CD14-positive monocyte (primary cell): ENCODE results near the gene GRID2IP. TPM values are rescaled to one million over a fixed set of nuclear protein-coding genes. Genes with fewer than 3 reads are reported as not detected.

Source experiments
- DNase-seq, 3 donors: peaks; one replicate each; pipeline ENCODE4 v3.0.0-alpha.2; 2011 to 2022
- H2AFZ ChIP-seq: 2 replicates; pipeline ENCODE4 v1.6.0; 2012; ENCODE audit warnings: mild to moderate bottlenecking, low read depth, low read length, inconsistent platforms; ENCODE audit not compliant: insufficient read depth, poor library complexity, severe bottlenecking
- H3K27ac ChIP-seq, 2 donors: 1 replicate in 1 of 2; 2 replicates in 1 of 2; pipeline ENCODE4 v1.5.1; 2012 to 2013; ENCODE audit warnings: low read length in 2 of 2, control low read depth in 1 of 2, inconsistent platforms in 1 of 2, low read depth in 1 of 2, mild to moderate bottlenecking in 1 of 2
- H3K27me3 ChIP-seq, 2 donors: one replicate each; pipeline versions ENCODE4 v1.6.0 to v1.6.1; 2011 to 2013; ENCODE audit warnings: low read length in 2 of 2; ENCODE audit not compliant: control insufficient read depth in 2 of 2, insufficient read depth in 2 of 2
- H3K36me3 ChIP-seq, 2 donors: replicated peaks in 1 of 2; 1 replicate in 1 of 2; 2 replicates in 1 of 2; pipeline versions ENCODE4 v1.5.1 to v1.6.1; 2012 to 2013; ENCODE audit warnings: low read length in 2 of 2, control low read depth in 1 of 2, inconsistent platforms in 1 of 2, mild to moderate bottlenecking in 1 of 2; ENCODE audit not compliant: insufficient read depth in 2 of 2, control insufficient read depth in 1 of 2
- H3K4me1 ChIP-seq, 2 donors: 1 replicate in 1 of 2; 2 replicates in 1 of 2; pipeline versions ENCODE4 v1.5.1 to v1.6.1; 2012 to 2013; ENCODE audit warnings: low read length in 2 of 2, control low read depth in 1 of 2, inconsistent platforms in 1 of 2, mild to moderate bottlenecking in 1 of 2, moderate library complexity in 1 of 2; ENCODE audit not compliant: insufficient read depth in 2 of 2, control insufficient read depth in 1 of 2
- H3K4me2 ChIP-seq: replicated peaks from 2 replicates; pipeline ENCODE3; 2012; ENCODE audit warnings: low read length, moderate library complexity, mild to moderate bottlenecking; ENCODE audit not compliant: poor library complexity, severe bottlenecking; ENCODE audit errors: extremely low read depth
- H3K4me3 ChIP-seq, 3 experiments: fragments of 200-600 bp in 1 of 3; sonication (generic) in 1 of 3; replicated peaks in 1 of 3; 1 replicate in 2 of 3; 2 replicates in 1 of 3; pipeline ENCODE4 v1.5.1; 2011 to 2013; ENCODE audit warnings: low read length in 3 of 3, mild to moderate bottlenecking in 3 of 3, control low read depth in 2 of 3, low read depth in 2 of 3, inconsistent platforms in 1 of 3, moderate library complexity in 1 of 3
- H3K79me2 ChIP-seq: 2 replicates; pipeline ENCODE4 v1.6.0; 2012; ENCODE audit warnings: mild to moderate bottlenecking, control low read depth, inconsistent platforms, low read length, moderate library complexity; ENCODE audit not compliant: insufficient read depth
- H3K9ac ChIP-seq: 2 replicates; pipeline ENCODE4 v1.6.0; 2017; ENCODE audit warnings: low read length, mild to moderate bottlenecking; ENCODE audit not compliant: insufficient read depth, poor library complexity, severe bottlenecking
- H3K9me3 ChIP-seq, 2 donors: replicated peaks in 1 of 2; 1 replicate in 1 of 2; 2 replicates in 1 of 2; pipeline versions ENCODE4 v1.5.1 to v1.6.1; 2012 to 2013; ENCODE audit warnings: low read length in 2 of 2, control low read depth in 1 of 2; ENCODE audit not compliant: control insufficient read depth in 1 of 2, insufficient read depth in 1 of 2
- H4K20me1 ChIP-seq: 2 replicates; pipeline ENCODE4 v1.6.0; 2012; ENCODE audit warnings: mild to moderate bottlenecking, low read length, control low read depth, moderate library complexity; ENCODE audit not compliant: insufficient read depth
- H3K27ac Mint-ChIP-seq, 7 donors: one replicate each; pipeline ENCODE4 v1.8.0; 2020; ENCODE audit warnings: mild to moderate bottlenecking in 7 of 7, mixed read lengths in 7 of 7, moderate library complexity in 6 of 7, inconsistent platforms in 2 of 7
- H3K27me3 Mint-ChIP-seq, 3 donors: one replicate each; pipeline ENCODE4 v1.8.0; 2021 to 2022; ENCODE audit warnings: low read depth in 3 of 3, mild to moderate bottlenecking in 3 of 3, mixed read lengths in 3 of 3, moderate library complexity in 3 of 3, inconsistent platforms in 1 of 3
- H3K36me3 Mint-ChIP-seq, 2 donors: one replicate each; pipeline ENCODE4 v1.8.0; 2020; ENCODE audit warnings: mixed read lengths in 2 of 2, inconsistent platforms in 1 of 2, mild to moderate bottlenecking in 1 of 2
- H3K4me1 Mint-ChIP-seq: one replicate; pipeline ENCODE4 v1.8.0; 2020; ENCODE audit warnings: mild to moderate bottlenecking, mixed read lengths
- H3K4me3 Mint-ChIP-seq, 2 donors: one replicate each; pipeline ENCODE4 v1.8.0; 2020; ENCODE audit warnings: mild to moderate bottlenecking in 2 of 2, mixed read lengths in 2 of 2, moderate library complexity in 1 of 2
- H3K9me3 Mint-ChIP-seq, 7 donors: one replicate each; pipeline ENCODE4 v1.8.0; 2020 to 2022; ENCODE audit warnings: mixed read lengths in 7 of 7, mild to moderate bottlenecking in 6 of 7, moderate library complexity in 6 of 7, inconsistent platforms in 2 of 7
- WGBS: methylation state at CpG from one replicate; pipeline ENCODE4 v1.1.5; 2013; ENCODE audit warnings: missing lambda C conversion rate; ENCODE audit not compliant: insufficient coverage; 5-methylcytosine and 5-hydroxymethylcytosine counted together
- intact Hi-C, 2 donors: fragments of 100-400 bp; cut with micrococcal nuclease; formaldehyde crosslinking; loops; one replicate each; pipeline versions ENCODE4 v1.15.0 to v1.15.1; 2023
- polyA plus RNA-seq, 3 donors: library from polyadenylated mRNA; depleted of rRNA in 1 of 3; unstranded in 2 of 3; stranded (reverse) in 1 of 3; fragments of 300-500 nt in 2 of 3; fragments of >200 nt in 1 of 3; fragmentation: Illumina TruSeq in 2 of 3; gene quantifications; 1 replicate in 2 of 3; 2 replicates in 1 of 3; pipeline ENCODE4 v1.2.3, GENCODE V29; 2012 to 2021
- TF ChIP-seq, protein P1 (sequence below): fragments of 200-600 bp; IDR thresholded peaks from one replicate; pipeline ENCODE4 v1.8.0; 2022; ENCODE audit warnings: antibody characterized with exemption, mild to moderate bottlenecking

The GRID2IP gene
- polyA plus RNA-seq, 3 donors: not detected

DNA sequence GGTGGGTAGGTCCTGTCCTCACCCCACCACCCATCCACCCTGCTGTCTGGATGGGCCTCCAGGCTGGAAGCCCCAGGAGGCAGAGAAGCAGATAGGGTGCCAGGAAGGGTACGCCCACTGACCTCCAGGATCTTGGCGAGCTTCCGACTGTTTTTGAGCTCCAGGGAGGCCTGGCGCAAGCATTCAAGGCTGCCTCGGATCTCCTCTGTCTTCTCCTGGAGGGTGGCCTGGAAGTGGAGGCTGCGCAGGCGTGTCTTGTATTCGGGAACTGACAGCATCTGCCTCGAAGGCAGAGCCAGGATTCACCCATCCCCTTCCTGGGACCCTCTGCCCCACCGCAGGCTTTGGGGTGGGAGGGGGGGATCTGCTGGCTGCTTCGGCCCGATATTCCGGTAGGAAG is 48.4 kb downstream of the GRID2IP start:
- H3K4me1 Mint-ChIP-seq: peaks cover 6% of the 10 kb centered on the region
- Histone ChIP-seq H4K20me1 (no peaks in the 10 kb centered on the region), H3K36me3 (no peaks in the 10 kb centered on the region), H3K27ac (no peak overlapping the region), H3K27me3 (peaks cover 0 to 6% of the 10 kb centered on the region in 2 donors), H3K79me2 (no peaks in the 10 kb centered on the region), H3K4me2 (peak overlapping the region; percentile 92), H3K9ac (no peak overlapping the region), H2AFZ (peak overlapping the region; percentile 90), H3K4me3 (peak overlapping the region in 1 of 3 experiments; percentile 98), H3K4me1 (peaks cover 12 to 14% of the 10 kb centered on the region in 2 donors), H3K9me3 (no peaks in the 10 kb centered on the region)
- TF ChIP-seq, protein P1, sequence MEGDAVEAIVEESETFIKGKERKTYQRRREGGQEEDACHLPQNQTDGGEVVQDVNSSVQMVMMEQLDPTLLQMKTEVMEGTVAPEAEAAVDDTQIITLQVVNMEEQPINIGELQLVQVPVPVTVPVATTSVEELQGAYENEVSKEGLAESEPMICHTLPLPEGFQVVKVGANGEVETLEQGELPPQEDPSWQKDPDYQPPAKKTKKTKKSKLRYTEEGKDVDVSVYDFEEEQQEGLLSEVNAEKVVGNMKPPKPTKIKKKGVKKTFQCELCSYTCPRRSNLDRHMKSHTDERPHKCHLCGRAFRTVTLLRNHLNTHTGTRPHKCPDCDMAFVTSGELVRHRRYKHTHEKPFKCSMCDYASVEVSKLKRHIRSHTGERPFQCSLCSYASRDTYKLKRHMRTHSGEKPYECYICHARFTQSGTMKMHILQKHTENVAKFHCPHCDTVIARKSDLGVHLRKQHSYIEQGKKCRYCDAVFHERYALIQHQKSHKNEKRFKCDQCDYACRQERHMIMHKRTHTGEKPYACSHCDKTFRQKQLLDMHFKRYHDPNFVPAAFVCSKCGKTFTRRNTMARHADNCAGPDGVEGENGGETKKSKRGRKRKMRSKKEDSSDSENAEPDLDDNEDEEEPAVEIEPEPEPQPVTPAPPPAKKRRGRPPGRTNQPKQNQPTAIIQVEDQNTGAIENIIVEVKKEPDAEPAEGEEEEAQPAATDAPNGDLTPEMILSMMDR: no peak
- H3K27ac Mint-ChIP-seq: no peak overlapping the region
- peaks cover 0 to 3% (median 0%) of the 10 kb centered on the region in 7 donors for H3K9me3 Mint-ChIP-seq
- intact Hi-C loops: no loop called here
- no peak for DNase-seq
- H3K27me3 Mint-ChIP-seq: peaks cover 9 to 25% (median 11%) of the 10 kb centered on the region in 3 donors
- H3K36me3 Mint-ChIP-seq: no peaks in the 10 kb centered on the region
- WGBS: 59% methylated on average over 9 of the region's 13 CpGs
- no peak overlapping the region for H3K4me3 Mint-ChIP-seq

DNA sequence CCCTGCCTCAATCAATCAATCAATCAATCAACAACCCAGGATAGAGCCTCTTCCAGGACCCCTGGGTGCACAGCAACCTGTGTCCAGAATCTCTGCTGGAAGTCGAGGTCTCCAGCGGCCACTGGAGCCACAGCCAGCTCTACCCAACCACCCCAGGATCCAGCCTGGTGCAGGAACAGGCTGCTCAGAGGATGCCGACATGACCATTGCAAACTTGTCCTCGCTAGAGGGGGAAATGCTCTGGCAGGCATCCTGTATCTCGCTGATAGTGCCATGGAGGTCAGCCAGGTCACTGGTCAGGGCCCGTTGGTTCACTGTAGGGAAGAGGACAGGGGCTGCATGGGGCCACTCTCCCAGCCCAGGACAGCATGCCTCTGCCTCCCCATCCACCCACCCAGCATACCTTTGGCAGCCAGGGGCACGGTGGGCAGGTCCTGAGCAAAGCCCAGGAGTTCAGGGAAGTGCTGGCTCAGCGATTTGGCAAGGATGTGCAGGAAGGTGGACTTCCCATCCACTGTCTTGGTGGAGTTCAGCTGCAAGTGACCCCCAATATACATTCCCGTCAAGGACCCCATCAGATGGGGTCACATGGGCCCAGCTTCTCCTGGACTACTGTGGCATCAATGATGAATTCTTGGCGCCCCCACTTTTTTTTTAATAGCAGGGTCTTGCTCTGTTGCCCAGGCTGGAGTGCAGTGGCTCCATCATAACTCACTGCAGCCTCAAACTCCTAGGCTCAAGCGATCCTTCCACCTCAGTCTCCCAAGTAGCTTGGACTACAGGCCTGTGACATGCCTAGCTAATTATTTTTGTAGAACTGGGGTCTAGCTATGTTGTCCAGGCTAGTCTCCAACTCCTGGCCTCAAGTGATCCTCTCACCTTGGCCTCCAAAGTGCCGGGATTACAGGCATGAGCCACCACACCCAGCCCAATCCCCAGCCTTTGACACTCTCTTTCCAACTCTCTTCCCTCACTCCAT is 49.4 kb downstream of the GRID2IP start:
- H3K4me1 Mint-ChIP-seq: peaks cover 6% of the 10 kb centered on the region
- Histone ChIP-seq H3K4me2 (no peak overlapping the region), H3K36me3 (no peaks in the 10 kb centered on the region), H3K9ac (no peak overlapping the region), H3K4me3 (no peak overlapping the region), H4K20me1 (no peaks in the 10 kb centered on the region), H3K27me3 (peaks cover 0 to 6% of the 10 kb centered on the region in 2 donors), H3K27ac (no peak overlapping the region), H2AFZ (no peak overlapping the region), H3K4me1 (peaks cover 12 to 14% of the 10 kb centered on the region in 2 donors), H3K79me2 (no peaks in the 10 kb centered on the region), H3K9me3 (no peaks in the 10 kb centered on the region)
- peaks cover 9 to 20% (median 12%) of the 10 kb centered on the region in 3 donors for H3K27me3 Mint-ChIP-seq
- no peak overlapping the region for H3K4me3 Mint-ChIP-seq
- TF ChIP-seq, protein P1: no peak
- whole genome bisulfite sequencing: 100% methylated on average over 3 of the region's 12 CpGs
- DNase-seq: no peak
- intact Hi-C loops: no loop called here
- no peaks in the 10 kb centered on the region for H3K36me3 Mint-ChIP-seq
- H3K9me3 Mint-ChIP-seq: peaks cover 0 to 3% (median 0%) of the 10 kb centered on the region in 7 donors
- H3K27ac Mint-ChIP-seq: no peak overlapping the region
